IMR-90 (cell line): Measurements from ENCODE around the gene GPATCH2. TPM values are rescaled to one million over a fixed set of nuclear protein-coding genes. Genes with fewer than 3 reads are reported as not detected.

ENCODE experiments used
- ATAC-seq: fragments of 200-7000 bp; cut with Tn5 transposase; 2 replicates; pipeline ENCODE4 v1.9.1; 2020; ENCODE audit warnings: low read depth, mild to moderate bottlenecking, moderate library complexity
- BruUV-seq: library from RNA; stranded (reverse); fragments of 400-500 nt; replicated peaks from 2 replicates; lab custom pipeline; 2021; lab: Mats Ljungman, UMichigan
- CTCF ChIA-PET: fragments of 300-600 bp; formaldehyde crosslinking; extraction: SDS; loops from one replicate; lab custom pipeline; 2021; ENCODE audit warnings: antibody characterized with exemption; lab: Yijun Ruan, JAX
- POLR2A ChIA-PET: fragments of 300-600 bp; sonication (Branson Sonifier 250); formaldehyde crosslinking; loops from one replicate; lab custom pipeline; 2022; ENCODE audit warnings: antibody characterized with exemption; ENCODE audit not compliant: unreplicated experiment; lab: Charles Lee
- DNase-seq: peaks from one replicate; pipeline ENCODE4 v3.0.0; 2013
- H2AFZ ChIP-seq: replicated peaks from 2 replicates; pipeline ENCODE3; 2013; ENCODE audit warnings: low read length, mild to moderate bottlenecking; ENCODE audit not compliant: poor library complexity
- H2AK5ac ChIP-seq: 2 replicates; pipeline ENCODE4 v1.6.1; 2013; ENCODE audit warnings: low read depth, low read length, inconsistent platforms
- H2AK9ac ChIP-seq: replicated peaks from 2 replicates; pipeline ENCODE3; 2013; ENCODE audit warnings: mild to moderate bottlenecking, low read depth, low read length, moderate library complexity; ENCODE audit not compliant: poor library complexity
- H2BK120ac ChIP-seq: 2 replicates; pipeline ENCODE4 v1.6.1; 2013; ENCODE audit warnings: low read depth, low read length, inconsistent platforms
- H2BK15ac ChIP-seq: 3 replicates; pipeline ENCODE4 v1.6.1; 2013; ENCODE audit warnings: low read depth, low read length, inconsistent platforms
- H2BK20ac ChIP-seq: 2 replicates; pipeline ENCODE4 v1.6.1; 2013; ENCODE audit warnings: low read depth, mild to moderate bottlenecking, inconsistent platforms, low read length, moderate library complexity
- H2BK5ac ChIP-seq: 2 replicates; pipeline ENCODE4 v1.6.1; 2013; ENCODE audit warnings: mild to moderate bottlenecking, low read depth, low read length, inconsistent platforms; ENCODE audit not compliant: poor library complexity, severe bottlenecking
- H3K14ac ChIP-seq: replicated peaks from 2 replicates; pipeline ENCODE4 v1.6.1; 2013; ENCODE audit warnings: low read depth, low read length, inconsistent platforms
- H3K18ac ChIP-seq: 2 replicates; pipeline ENCODE4 v1.6.1; 2013; ENCODE audit warnings: low read depth, low read length, control low read depth
- H3K23ac ChIP-seq: 2 replicates; pipeline ENCODE4 v1.6.1; 2013; ENCODE audit warnings: low read depth, low read length, inconsistent platforms
- H3K27ac ChIP-seq: 2 replicates; pipeline ENCODE4 v1.5.1; 2013; ENCODE audit warnings: mild to moderate bottlenecking, control low read depth, low read length; ENCODE audit not compliant: insufficient read depth
- H3K27me3 ChIP-seq: 2 replicates; pipeline ENCODE4 v1.6.1; 2013; ENCODE audit warnings: low read length; ENCODE audit not compliant: control insufficient read depth, insufficient read depth
- H3K36me3 ChIP-seq: 2 replicates; pipeline ENCODE4 v1.6.1; 2013; ENCODE audit warnings: low read length, mixed read lengths; ENCODE audit not compliant: control insufficient read depth, insufficient read depth
- H3K4ac ChIP-seq: 2 replicates; pipeline ENCODE4 v1.6.1; 2013; ENCODE audit warnings: low read depth, low read length, inconsistent platforms
- H3K4me1 ChIP-seq: 2 replicates; pipeline ENCODE4 v1.6.1; 2013; ENCODE audit warnings: low read length, mixed read lengths; ENCODE audit not compliant: control insufficient read depth, insufficient read depth
- H3K4me2 ChIP-seq: 2 replicates; pipeline ENCODE4 v1.6.1; 2013; ENCODE audit warnings: low read depth, mild to moderate bottlenecking, control low read depth, low read length, moderate library complexity
- H3K4me3 ChIP-seq: 2 replicates; pipeline ENCODE4 v1.5.1; 2013; ENCODE audit warnings: low read depth, mild to moderate bottlenecking, control low read depth, low read length, moderate library complexity; ENCODE audit not compliant: insufficient read depth
- H3K56ac ChIP-seq: 2 replicates; pipeline ENCODE4 v1.6.1; 2013; ENCODE audit warnings: low read length, inconsistent platforms; ENCODE audit not compliant: insufficient read depth; ENCODE audit errors: extremely low read depth
- H3K79me1 ChIP-seq, 2 experiments: 2 replicates each; pipeline ENCODE4 v1.6.1; 2013; ENCODE audit warnings: low read length in 2 of 2, inconsistent platforms in 1 of 2, low read depth in 1 of 2
- H3K9ac ChIP-seq: 2 replicates; pipeline ENCODE4 v1.6.1; 2013; ENCODE audit warnings: low read depth, low read length, control low read depth
- H3K9me1 ChIP-seq: 2 replicates; pipeline ENCODE4 v1.6.1; 2013; ENCODE audit warnings: low read length, inconsistent platforms; ENCODE audit not compliant: insufficient read depth
- H3K9me3 ChIP-seq: 2 replicates; pipeline ENCODE4 v1.6.1; 2013; ENCODE audit warnings: low read length; ENCODE audit not compliant: control insufficient read depth, insufficient read depth
- H4K20me1 ChIP-seq: 2 replicates; pipeline ENCODE4 v1.6.1; 2013; ENCODE audit warnings: low read length, inconsistent platforms; ENCODE audit not compliant: insufficient read depth
- H4K5ac ChIP-seq: 2 replicates; pipeline ENCODE4 v1.6.1; 2013; ENCODE audit warnings: mild to moderate bottlenecking, low read depth, low read length, control low read depth
- H4K8ac ChIP-seq, 2 experiments: 2 replicates each; pipeline ENCODE4 v1.6.1; 2013; ENCODE audit warnings: low read depth in 2 of 2, low read length in 2 of 2, control low read depth in 1 of 2, inconsistent platforms in 1 of 2
- H4K91ac ChIP-seq: 2 replicates; pipeline ENCODE4 v1.6.1; 2013; ENCODE audit warnings: low read depth, low read length, inconsistent platforms; ENCODE audit not compliant: insufficient read depth
- BHLHE40 ChIP-seq: fragments of 150-350 bp; IDR thresholded peaks from 2 replicates; pipeline ENCODE4 v1.6.1; 2016; ENCODE audit warnings: mild to moderate bottlenecking, low read depth, low read length
- CEBPB ChIP-seq: IDR thresholded peaks from 2 replicates; pipeline ENCODE4 v1.6.1; 2012; ENCODE audit warnings: low read depth, low read length, improper control_type of control experiment
- CHD1 ChIP-seq: IDR thresholded peaks from 2 replicates; pipeline ENCODE4 v1.6.1; 2012; ENCODE audit warnings: low read depth, low read length, improper control_type of control experiment
- FOS ChIP-seq: fragments of 150-350 bp; IDR thresholded peaks from 2 replicates; pipeline ENCODE4 v1.6.1; 2016; ENCODE audit warnings: low read depth, low read length
- MAFK ChIP-seq: IDR thresholded peaks from 2 replicates; pipeline ENCODE4 v1.6.1; 2012; ENCODE audit warnings: low read depth, low read length, improper control_type of control experiment
- MAZ ChIP-seq: IDR thresholded peaks from 2 replicates; pipeline ENCODE4 v1.6.1; 2012; ENCODE audit warnings: low read depth, mild to moderate bottlenecking, low read length, improper control_type of control experiment, moderate library complexity, borderline replicate concordance
- MXI1 ChIP-seq: IDR thresholded peaks from 2 replicates; pipeline ENCODE4 v1.6.1; 2012; ENCODE audit warnings: low read depth, mild to moderate bottlenecking, low read length, moderate library complexity, borderline replicate concordance
- NFE2L2 ChIP-seq: fragments of 150-350 bp; IDR thresholded peaks from 2 replicates; pipeline ENCODE4 v1.6.1; 2016; ENCODE audit warnings: low read depth, mild to moderate bottlenecking, low read length
- POLR2A ChIP-seq: IDR thresholded peaks from 2 replicates; pipeline ENCODE4 v1.6.1; 2012; ENCODE audit warnings: mild to moderate bottlenecking, low read depth, low read length
- RAD21 ChIP-seq: IDR thresholded peaks from 2 replicates; pipeline ENCODE4 v1.6.1; 2012; ENCODE audit warnings: low read length, improper control_type of control experiment
- RCOR1 ChIP-seq: IDR thresholded peaks from 2 replicates; pipeline ENCODE4 v1.6.1; 2012; ENCODE audit warnings: mild to moderate bottlenecking, low read length, improper control_type of control experiment; ENCODE audit not compliant: insufficient replicate concordance
- RFX5 ChIP-seq: IDR thresholded peaks from 2 replicates; pipeline ENCODE4 v1.8.0; 2012; ENCODE audit warnings: low read depth, mild to moderate bottlenecking, low read length, moderate library complexity
- SMC3 ChIP-seq: fragments of 150-350 bp; IDR thresholded peaks from 2 replicates; pipeline ENCODE4 v1.6.1; 2016; ENCODE audit warnings: low read depth, mild to moderate bottlenecking, antibody characterized with exemption, low read length, moderate library complexity
- WGBS, 2 experiments: methylation state at CpG; one replicate each; pipeline versions ENCODE4 v1.1.5 to v1.1.7; 2013; ENCODE audit warnings: missing lambda C conversion rate in 2 of 2; ENCODE audit not compliant: insufficient read length in 1 of 2; ENCODE audit errors: extremely low coverage in 2 of 2; 5-methylcytosine and 5-hydroxymethylcytosine counted together
- dilution Hi-C: fragments of 300-500 bp; cut with HindIII; formaldehyde crosslinking; loops from one replicate; pipeline ENCODE4 v1.14.3; 2018; ENCODE audit warnings: low sequenced_read_pairs; ENCODE audit not compliant: unreplicated experiment
- in situ Hi-C: fragments of 300-500 bp; cut with MboI; formaldehyde crosslinking; loops from 3 replicates; pipeline ENCODE4 v1.14.3; 2019; ENCODE audit warnings: low sequenced_read_pairs, inconsistent platforms, mixed read lengths
- intact Hi-C: fragments of 100-400 bp; cut with micrococcal nuclease; formaldehyde crosslinking; loops from 2 replicates; pipeline ENCODE4 v1.10.0; 2022
- polyA plus RNA-seq, 3 experiments: library from polyadenylated mRNA; depleted of rRNA; stranded (reverse); fragments of >200 nt; gene quantifications; 2 replicates each; pipeline ENCODE4 v1.2.3, GENCODE V29; 2012; ENCODE audit warnings: low replicate concordance in 1 of 3
- total RNA-seq: library from RNA; depleted of rRNA; stranded (reverse); fragments of >200 nt; gene quantifications from 2 replicates; pipeline ENCODE4 v1.2.3, GENCODE V29; 2012
- TF ChIP-seq, protein P1 (sequence below): conservative IDR thresholded peaks from 2 replicates; pipeline ENCODE4 v1.5.1; 2012; ENCODE audit warnings: mild to moderate bottlenecking, low read depth, low read length, improper control_type of control experiment
- TF ChIP-seq, protein P2 (sequence below): fragments of 150-350 bp; IDR thresholded peaks from 2 replicates; pipeline ENCODE4 v1.6.1; 2017; ENCODE audit warnings: mild to moderate bottlenecking, antibody characterized with exemption, low read length, low read depth
- TF ChIP-seq, protein P3 (sequence below): fragments of 150-350 bp; IDR thresholded peaks from 2 replicates; pipeline ENCODE4 v1.6.1; 2016; ENCODE audit warnings: low read depth, mild to moderate bottlenecking, low read length, moderate library complexity, borderline replicate concordance

GPATCH2 gene
- total and polyA plus RNA-seq, 2 of the 4 experiments (the other 2 are of a cell fraction), result 4.7 to 11.8 TPM

DNA sequence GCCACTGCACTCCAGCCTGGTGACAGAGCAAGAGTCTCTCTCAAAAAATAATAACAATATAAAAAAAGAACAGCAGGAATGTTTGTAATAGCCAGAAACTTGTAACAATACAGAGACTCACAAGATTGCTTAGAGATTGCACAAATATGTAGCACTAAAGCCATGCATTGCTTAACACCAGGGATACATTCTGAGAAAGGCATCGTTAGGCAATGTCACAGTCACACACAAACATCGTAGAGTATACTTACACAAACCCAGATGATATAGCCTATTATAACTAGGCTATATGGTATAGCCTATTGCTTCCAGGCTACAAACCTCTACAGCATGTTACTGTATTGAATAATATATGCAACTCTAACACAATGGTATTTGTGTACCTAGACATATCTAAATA, 45.3 kb downstream of the GPATCH2 start:
- CTCF ChIA-PET, result no interaction called here
- Histone ChIP-seq H2BK120ac (no peak overlapping the region), H3K4ac (no peak overlapping the region), H3K4me1 (0 out of 2 replicates have a peak, but pooled peaks cover 2% of the 10 kb centered on the region), H3K36me3 (peaks cover 5% of the 10 kb centered on the region), H3K4me2 (no peak overlapping the region), H2BK20ac (no peak overlapping the region), H3K23ac (no peak overlapping the region), H3K9ac (no peak overlapping the region), H3K9me1 (no peaks in the 10 kb centered on the region), H3K27me3 (no peaks in the 10 kb centered on the region), H2BK15ac (no peak overlapping the region), H4K5ac (no peak overlapping the region), H2AK5ac (no peak overlapping the region), H3K27ac (no peak overlapping the region), H3K18ac (no peak overlapping the region), H4K91ac (no peak overlapping the region), H3K14ac (no peak overlapping the region), H3K4me3 (no peak overlapping the region), H4K8ac (no peak overlapping the region), H4K20me1 (no peaks in the 10 kb centered on the region), H3K79me1 (no peaks in the 10 kb centered on the region; a peak in 1 of 4 replicates), H2AK9ac (no peak overlapping the region), H2AFZ (no peak overlapping the region), H3K56ac (no peak overlapping the region), H3K9me3 (no peaks in the 10 kb centered on the region), H2BK5ac (no peak overlapping the region)
- dilution Hi-C loops, result no loop called here
- intact Hi-C loops, result no loop called here
- BruUV-seq, result no TSS peak
- no peak for TF ChIP-seq NFE2L2
- TF ChIP-seq RAD21, result no peak
- TF ChIP-seq, protein P1, sequence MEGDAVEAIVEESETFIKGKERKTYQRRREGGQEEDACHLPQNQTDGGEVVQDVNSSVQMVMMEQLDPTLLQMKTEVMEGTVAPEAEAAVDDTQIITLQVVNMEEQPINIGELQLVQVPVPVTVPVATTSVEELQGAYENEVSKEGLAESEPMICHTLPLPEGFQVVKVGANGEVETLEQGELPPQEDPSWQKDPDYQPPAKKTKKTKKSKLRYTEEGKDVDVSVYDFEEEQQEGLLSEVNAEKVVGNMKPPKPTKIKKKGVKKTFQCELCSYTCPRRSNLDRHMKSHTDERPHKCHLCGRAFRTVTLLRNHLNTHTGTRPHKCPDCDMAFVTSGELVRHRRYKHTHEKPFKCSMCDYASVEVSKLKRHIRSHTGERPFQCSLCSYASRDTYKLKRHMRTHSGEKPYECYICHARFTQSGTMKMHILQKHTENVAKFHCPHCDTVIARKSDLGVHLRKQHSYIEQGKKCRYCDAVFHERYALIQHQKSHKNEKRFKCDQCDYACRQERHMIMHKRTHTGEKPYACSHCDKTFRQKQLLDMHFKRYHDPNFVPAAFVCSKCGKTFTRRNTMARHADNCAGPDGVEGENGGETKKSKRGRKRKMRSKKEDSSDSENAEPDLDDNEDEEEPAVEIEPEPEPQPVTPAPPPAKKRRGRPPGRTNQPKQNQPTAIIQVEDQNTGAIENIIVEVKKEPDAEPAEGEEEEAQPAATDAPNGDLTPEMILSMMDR, result no peak
- no peak for TF ChIP-seq BHLHE40
- no peak for TF ChIP-seq SMC3
- TF ChIP-seq CHD1, result no peak
- TF ChIP-seq CEBPB, result no peak
- no peak for TF ChIP-seq POLR2A
- no peak for TF ChIP-seq FOS
- TF ChIP-seq, protein P2, sequence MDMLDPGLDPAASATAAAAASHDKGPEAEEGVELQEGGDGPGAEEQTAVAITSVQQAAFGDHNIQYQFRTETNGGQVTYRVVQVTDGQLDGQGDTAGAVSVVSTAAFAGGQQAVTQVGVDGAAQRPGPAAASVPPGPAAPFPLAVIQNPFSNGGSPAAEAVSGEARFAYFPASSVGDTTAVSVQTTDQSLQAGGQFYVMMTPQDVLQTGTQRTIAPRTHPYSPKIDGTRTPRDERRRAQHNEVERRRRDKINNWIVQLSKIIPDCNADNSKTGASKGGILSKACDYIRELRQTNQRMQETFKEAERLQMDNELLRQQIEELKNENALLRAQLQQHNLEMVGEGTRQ, result no peak
- no peak for TF ChIP-seq MAZ
- TF ChIP-seq MXI1, result no peak
- TF ChIP-seq, protein P3, sequence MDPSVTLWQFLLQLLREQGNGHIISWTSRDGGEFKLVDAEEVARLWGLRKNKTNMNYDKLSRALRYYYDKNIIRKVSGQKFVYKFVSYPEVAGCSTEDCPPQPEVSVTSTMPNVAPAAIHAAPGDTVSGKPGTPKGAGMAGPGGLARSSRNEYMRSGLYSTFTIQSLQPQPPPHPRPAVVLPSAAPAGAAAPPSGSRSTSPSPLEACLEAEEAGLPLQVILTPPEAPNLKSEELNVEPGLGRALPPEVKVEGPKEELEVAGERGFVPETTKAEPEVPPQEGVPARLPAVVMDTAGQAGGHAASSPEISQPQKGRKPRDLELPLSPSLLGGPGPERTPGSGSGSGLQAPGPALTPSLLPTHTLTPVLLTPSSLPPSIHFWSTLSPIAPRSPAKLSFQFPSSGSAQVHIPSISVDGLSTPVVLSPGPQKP, result no peak
- no peak for TF ChIP-seq RCOR1
- TF ChIP-seq RFX5, result no peak
- no peak for TF ChIP-seq MAFK
- WGBS, 2 experiments, result no CpG with 5 or more reads among the region's 2 CpGs
- in situ Hi-C loops, result no loop called here
- POLR2A ChIA-PET, result no interaction called here
- no peak for DNase-seq
- no peak for ATAC-seq
